Fibroblast of mammary gland (primary cell): ENCODE data around the gene PODXL.
"Not testable (repeated sequence)": the region's sequence is repeated elsewhere in the genome, so short reads cannot be mapped to it uniquely, and the experiment has no call there.

ENCODE experiments used
- DNase-seq: peaks from one replicate; pipeline ENCODE4 v3.0.0-alpha.2; 2010; ENCODE audit warnings: low read depth
- H3K4me3 ChIP-seq: 2 replicates; pipeline ENCODE4 v1.5.1; 2011; ENCODE audit warnings: low read depth, mild to moderate bottlenecking, low read length, moderate library complexity; ENCODE audit not compliant: control insufficient read depth
- CTCF ChIP-seq: conservative IDR thresholded peaks from 2 replicates; pipeline ENCODE4 v1.5.1; 2011; ENCODE audit warnings: low read depth, low read length, inconsistent platforms; ENCODE audit not compliant: control insufficient read depth, insufficient read depth

The PODXL gene

GRCh38 chr7:131518626-131519025 is 37.8 kb downstream of the PODXL start:
- H3K4me3 ChIP-seq = no peak overlapping the region
- no peak for DNase-seq
- no peak for TF ChIP-seq CTCF

DNA sequence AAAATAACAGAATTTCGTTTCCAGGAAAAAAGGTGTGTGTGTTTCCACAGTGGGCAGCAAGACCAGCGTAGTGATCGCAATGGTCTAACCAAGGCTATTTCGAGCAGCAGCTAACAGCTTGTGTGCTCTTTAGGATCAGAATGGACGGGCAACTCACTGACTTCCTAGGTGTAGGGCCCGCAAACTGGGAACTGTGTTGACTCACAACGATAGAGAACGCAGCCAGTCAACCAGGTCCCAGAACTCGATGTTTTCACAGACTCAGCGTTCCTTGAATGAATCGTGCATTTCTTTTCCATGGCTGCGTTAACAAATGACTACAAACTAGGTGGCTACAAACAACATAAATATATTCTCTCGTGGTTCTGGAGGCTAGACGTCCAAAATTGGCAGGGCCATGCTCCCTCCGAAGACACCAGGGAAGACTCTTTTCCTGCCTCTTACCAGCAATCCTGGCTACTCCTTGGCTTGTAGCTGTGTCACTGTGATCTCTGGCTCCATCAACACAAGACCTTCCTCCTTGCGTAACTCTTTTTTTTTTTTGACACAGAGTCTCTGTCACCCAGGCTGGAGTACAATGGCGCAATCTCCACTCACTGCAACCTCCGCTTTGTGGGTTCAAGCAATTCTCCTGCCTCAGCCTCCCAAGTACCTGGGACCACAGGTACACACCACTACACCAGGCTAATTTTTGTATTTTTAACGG is 39.1 kb downstream of the PODXL start:
- no peak for TF ChIP-seq CTCF
- H3K4me3 ChIP-seq = no peak overlapping the region
- DNase-seq = no peak

DNA sequence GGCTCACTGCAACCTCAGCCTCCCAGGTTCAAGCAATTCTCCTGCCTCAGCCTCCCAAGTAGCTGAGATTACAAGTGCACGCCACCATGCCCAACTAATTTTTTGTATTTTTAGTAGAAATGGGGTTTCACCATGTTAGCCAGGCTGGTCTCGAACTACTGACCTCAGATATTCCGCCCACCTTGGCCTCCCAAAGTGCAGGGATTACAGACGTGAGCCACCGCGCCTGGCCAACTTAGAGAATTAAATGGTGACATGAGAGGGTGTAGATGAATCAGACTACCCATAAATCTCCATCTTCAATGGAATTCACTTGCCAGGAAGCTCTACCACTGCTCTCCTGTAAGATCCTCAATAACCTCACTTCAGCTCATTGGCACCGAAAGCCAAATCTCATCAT is 41.0 kb downstream of the PODXL start:
- H3K4me3 ChIP-seq, DNase-seq: not testable (repeated sequence)

GRCh38 chr7:131513245-131514061 is 43.0 kb downstream of the PODXL start:
- no peak overlapping the region for H3K4me3 ChIP-seq
- peak; percentile 97 for TF ChIP-seq CTCF
- peak; percentile 76 for DNase-seq

DNA sequence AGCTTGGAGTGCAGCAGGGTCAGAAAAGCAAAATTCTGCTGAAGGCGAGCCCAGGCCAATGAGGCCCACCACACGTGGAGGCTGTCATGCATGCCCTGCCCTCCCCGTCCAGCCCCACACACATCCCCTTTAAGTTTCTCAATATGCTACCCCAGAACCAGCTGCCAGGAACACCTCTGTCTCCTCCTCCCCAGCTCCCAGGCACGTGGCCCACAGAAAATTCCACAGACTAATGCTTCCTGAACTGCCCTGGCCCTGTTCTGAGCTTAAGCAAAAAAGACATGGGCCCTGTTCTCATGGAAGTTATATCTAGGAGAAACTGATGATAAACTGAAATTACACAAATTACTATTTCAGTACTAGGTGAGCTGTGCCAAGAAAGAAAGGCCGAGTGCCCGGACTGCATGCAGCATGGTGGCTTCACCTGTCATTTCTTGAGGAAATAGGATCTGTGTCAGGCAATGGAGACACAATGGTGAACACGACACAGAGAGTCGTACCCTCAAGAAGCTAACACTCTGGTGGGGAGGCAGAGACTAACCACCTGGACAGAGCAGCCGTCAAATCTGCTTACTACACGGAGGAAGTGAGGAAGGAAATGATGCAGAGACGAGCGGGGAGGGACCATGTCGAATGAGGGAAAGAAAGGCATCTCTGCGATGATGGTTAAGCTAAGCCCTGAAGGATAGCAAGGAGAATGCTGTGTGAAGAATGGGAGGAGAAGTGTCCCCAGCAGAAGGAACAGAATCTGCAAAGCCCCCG is 44.5 kb downstream of the PODXL start:
- no peak for DNase-seq
- TF ChIP-seq CTCF = no peak
- H3K4me3 ChIP-seq = no peak overlapping the region

GRCh38 chr7:131511071-131511470 is 45.4 kb downstream of the PODXL start:
- no peak for DNase-seq
- TF ChIP-seq CTCF = no peak

DNA sequence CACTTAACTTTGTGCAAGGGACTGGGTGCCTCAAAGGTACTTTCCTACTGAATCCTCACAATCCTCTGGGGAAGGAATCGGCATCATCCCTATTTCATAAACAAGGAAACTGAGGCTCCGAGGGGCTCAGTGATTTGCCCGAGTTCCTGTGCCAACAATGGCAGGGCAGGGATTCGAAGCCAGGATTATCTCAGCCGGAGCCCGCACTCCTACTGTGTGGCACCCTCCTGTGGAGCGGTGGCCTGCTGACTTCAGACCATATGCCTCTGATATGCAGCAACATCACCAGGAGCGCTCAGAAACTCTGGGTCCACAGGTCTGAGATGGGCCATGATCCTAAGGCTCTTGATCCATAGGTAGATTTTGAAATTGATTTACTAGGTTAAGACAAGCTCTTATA is 46.6 kb downstream of the PODXL start:
- no peak overlapping the region for H3K4me3 ChIP-seq
- TF ChIP-seq CTCF = no peak
- DNase-seq = no peak

More at GRCh38 chr7:131511071-131511470, 45.4 kb downstream of the PODXL start:
- no peak overlapping the region for H3K4me3 ChIP-seq
